Fibroblast of pulmonary artery (primary cell): Measurements from ENCODE around the gene KRT79.
A peak's percentile ranks its signal among the peaks of the same experiment; 100 is the strongest.

Experiments used
- DNase-seq: peaks from one replicate; pipeline ENCODE4 v3.0.0-alpha.2; 2010; ENCODE audit warnings: low read depth
- H3K4me3 ChIP-seq: replicated peaks from 2 replicates; pipeline ENCODE4 v1.5.1; 2011; ENCODE audit warnings: low read depth, mild to moderate bottlenecking, control low read depth, low read length, moderate library complexity
- TF ChIP-seq, protein P1 (sequence below): IDR thresholded peaks from 2 replicates; pipeline ENCODE4 v1.5.1; 2011; ENCODE audit warnings: mild to moderate bottlenecking, control low read depth, low read length, inconsistent platforms; ENCODE audit errors: missing control alignments

The KRT79 gene

GRCh38 chr12:52822771-52823510 is 11.2 kb downstream of the KRT79 start:
- TF ChIP-seq, protein P1, sequence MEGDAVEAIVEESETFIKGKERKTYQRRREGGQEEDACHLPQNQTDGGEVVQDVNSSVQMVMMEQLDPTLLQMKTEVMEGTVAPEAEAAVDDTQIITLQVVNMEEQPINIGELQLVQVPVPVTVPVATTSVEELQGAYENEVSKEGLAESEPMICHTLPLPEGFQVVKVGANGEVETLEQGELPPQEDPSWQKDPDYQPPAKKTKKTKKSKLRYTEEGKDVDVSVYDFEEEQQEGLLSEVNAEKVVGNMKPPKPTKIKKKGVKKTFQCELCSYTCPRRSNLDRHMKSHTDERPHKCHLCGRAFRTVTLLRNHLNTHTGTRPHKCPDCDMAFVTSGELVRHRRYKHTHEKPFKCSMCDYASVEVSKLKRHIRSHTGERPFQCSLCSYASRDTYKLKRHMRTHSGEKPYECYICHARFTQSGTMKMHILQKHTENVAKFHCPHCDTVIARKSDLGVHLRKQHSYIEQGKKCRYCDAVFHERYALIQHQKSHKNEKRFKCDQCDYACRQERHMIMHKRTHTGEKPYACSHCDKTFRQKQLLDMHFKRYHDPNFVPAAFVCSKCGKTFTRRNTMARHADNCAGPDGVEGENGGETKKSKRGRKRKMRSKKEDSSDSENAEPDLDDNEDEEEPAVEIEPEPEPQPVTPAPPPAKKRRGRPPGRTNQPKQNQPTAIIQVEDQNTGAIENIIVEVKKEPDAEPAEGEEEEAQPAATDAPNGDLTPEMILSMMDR = no peak
- no peak for DNase-seq
- no peak overlapping the region for H3K4me3 ChIP-seq

- TF ChIP-seq, protein P1 = no peak
- DNase-seq = no peak
- H3K4me3 ChIP-seq = no peak overlapping the region
Measured at GRCh38 chr12:52821826-52822660, 12.1 kb downstream of the KRT79 start.

- DNase-seq = no peak
- H3K4me3 ChIP-seq = no peak overlapping the region
- TF ChIP-seq, protein P1 = no peak
Measured at GRCh38 chr12:52821071-52821730, 12.9 kb downstream of the KRT79 start.

- H3K4me3 ChIP-seq = no peak overlapping the region
- DNase-seq = no peak
- TF ChIP-seq, protein P1 = no peak
Measured at GRCh38 chr12:52820521-52820920, 13.6 kb downstream of the KRT79 start.

- peak; percentile 23 for DNase-seq
- H3K4me3 ChIP-seq = no peak overlapping the region
- TF ChIP-seq, protein P1 = no peak
Measured at GRCh38 chr12:52819731-52820510, 14.2 kb downstream of the KRT79 start.

DNA sequence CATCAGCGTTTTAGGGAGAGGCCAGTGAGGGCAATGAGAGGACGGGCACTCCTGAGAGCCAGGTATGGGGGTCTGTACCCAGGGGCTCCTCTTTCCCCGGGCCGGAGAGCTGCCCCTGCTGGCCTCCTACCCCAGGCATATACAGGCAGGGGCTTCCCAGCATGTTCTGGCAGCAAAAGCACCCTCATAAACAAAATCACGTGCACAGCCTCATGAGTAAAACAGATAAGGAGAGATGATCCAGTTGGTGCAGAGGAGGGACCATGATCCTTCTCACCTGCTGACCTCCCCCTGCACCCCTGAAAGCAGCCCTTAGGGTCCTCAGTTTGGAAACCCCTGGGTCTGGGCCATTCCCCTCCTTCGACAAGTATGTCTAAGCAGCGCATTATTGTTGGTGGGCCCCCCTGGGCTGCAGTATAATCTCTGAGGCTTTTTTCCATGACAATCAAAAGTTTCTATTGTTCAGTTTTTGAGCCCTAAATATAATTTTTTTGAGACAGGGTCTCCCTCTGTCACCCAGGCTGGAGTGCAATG is 15.2 kb downstream of the KRT79 start:
- TF ChIP-seq, protein P1 = no peak
- no peak for DNase-seq
- no peak overlapping the region for H3K4me3 ChIP-seq
